Muscle of back (tissue), 11 donors: ENCODE measurements around the gene TRAPPC2L. TPM values are rescaled to one million over a fixed set of nuclear protein-coding genes. Genes with fewer than 3 reads are reported as not detected.
"Not testable (repeated sequence)": the region's sequence is repeated elsewhere in the genome, so short reads cannot be mapped to it uniquely, and the experiment has no call there.

Source experiments
- DNase-seq, 3 donors: peaks; one replicate each; pipeline versions ENCODE4 v3.0.0 to v3.0.0-alpha.2; 2013
- polyA plus RNA-seq, 10 donors: library from polyadenylated mRNA; unstranded; fragments of 120-200 nt; gene quantifications; one replicate each; pipeline ENCODE4 v1.2.1, GENCODE V29; 2013; ENCODE audit not compliant: insufficient read length in 10 of 10

Gene TRAPPC2L
- polyA plus RNA-seq, 10 donors, result 45.8 to 61.5 (median 53.5) TPM

DNA sequence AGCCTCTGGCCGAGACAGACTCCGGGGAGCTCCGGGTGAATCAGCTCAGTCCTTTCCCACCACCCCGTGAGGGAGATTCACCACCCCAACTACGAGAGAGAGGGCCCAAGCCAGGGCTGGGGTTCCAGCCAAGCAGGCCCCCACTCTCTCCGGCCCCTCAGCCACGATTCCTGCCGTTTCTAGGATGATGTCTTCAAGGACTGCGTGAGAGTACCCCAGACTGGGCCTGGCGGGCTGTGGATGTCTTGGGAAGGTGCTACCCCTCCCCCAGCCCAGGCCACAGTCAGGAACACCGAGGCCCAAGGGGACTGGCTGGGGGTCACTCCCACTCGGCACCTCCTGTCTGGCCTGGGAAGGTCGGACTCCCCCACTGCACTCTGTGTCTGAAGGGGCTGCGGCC is 31.1 kb downstream of the TRAPPC2L start:
- DNase-seq, result peak in 1 of 3 donors; percentile 63

DNA sequence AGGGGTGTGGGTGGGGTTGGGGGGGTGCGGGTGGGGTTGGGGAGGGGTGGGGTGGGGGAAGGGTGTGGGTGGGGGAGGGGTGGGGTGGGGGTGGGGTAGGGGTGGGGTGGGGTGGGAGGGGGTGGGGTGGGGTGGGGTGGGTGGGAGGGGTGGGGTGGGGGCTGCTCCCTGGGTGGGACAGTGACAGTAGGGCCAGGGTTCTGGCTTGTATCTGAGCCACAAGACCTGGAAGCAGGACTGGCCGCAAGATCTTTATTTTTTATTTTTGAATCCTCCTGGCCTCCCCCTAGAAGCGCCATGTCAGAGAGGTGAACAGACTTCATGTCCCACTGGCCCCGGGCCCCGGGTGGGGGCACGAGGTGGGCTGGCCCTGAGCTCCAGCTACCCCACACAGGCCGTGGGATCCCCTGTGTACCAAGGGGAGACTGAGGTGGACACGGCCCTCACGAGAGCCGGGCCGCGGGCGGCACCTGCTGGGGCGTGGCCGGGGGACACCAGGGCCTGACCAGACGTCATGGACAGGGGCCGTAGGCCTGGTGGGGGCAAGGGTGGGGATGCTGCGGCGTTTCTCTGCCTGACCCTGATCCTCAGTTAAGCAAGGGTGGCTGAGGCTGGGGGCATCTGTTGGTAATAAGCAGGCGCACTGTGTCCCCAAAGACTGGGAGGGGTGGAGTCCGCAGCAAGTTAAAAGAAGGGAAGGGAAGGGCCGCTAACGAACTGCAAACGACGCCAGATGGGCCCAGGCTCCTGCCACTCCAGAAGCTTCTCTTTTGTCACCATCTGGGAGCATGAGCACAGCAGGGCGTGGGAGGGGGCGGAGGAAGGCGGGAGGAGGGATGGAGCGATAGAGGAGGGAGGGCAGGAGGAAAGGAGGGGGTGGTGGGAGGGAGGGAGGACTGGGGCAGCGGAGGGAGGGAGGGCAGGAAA is 31.8 kb downstream of the TRAPPC2L start:
- peak in 1 of 3 donors; percentile 63 for DNase-seq

DNA sequence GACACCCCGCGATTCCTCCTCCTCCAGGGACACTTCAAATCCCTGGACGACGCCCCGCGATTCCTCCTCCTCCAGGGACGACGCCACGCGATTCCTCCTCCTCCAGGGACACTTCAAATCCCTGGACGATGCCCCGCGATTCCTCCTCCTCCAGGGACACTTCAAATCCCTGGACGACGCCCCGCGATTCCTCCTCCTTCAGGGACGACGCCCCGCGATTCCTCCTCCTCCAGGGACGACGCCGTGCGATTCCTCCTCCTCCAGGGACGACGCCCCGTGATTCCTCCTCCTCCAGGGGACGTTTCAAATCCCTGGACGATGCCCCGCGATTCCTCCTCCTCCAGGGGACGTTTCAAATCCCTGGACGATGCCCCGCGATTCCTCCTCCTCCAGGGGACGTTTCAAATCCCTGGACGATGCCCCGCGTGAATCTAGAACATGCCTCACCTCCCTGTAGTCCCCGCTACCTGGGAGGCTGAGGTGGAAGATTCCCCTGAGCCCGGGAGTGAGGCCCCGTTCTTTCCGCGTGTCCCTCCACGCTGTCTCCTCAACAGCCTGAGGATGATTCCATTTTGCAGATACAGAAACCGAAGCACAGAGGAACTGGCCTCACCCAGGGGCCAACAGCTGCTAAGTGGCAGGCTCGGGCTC is 32.9 kb downstream of the TRAPPC2L start:
- DNase-seq, result not testable (repeated sequence)

DNA sequence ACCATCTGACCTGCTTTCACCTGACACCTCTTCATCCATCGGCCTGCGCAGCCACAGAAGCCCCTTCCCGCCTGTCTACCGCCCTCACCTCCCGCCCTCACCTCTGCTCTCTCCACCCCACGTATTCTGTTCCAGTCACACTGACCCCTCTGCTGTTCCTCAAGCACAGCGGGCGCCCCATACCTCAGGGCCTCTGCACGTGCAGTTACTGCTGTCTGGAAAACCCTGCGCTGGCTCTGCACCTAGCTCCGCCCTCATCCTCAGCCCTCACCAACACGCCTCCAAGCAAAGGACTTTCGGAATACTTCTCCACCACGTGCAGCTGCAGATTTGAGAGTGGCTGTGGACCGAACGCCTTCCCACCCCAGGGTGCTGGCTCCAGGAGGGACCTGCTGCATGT is 34.2 kb downstream of the TRAPPC2L start:
- DNase-seq, result no peak

DNA sequence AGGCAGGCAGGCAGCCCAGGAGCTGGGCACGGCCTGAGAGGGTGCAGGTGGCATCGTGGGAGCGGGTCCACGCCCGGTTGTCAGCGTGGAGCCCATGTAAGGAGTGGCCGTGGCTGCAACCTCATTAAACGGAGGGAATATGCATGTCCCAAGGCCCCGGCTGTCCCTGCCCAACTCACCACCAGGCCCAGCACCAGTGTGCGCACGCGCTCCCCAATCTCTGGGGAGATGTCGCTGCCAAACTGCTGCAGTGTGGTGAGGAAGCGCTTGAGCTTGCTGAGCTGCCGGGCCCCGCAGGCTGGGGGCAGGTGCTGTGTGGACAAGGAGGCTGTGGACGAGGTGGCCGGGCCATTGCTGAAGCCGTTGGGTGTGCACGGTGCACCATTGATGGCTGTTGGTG is 35.1 kb downstream of the TRAPPC2L start:
- no peak for DNase-seq

DNA sequence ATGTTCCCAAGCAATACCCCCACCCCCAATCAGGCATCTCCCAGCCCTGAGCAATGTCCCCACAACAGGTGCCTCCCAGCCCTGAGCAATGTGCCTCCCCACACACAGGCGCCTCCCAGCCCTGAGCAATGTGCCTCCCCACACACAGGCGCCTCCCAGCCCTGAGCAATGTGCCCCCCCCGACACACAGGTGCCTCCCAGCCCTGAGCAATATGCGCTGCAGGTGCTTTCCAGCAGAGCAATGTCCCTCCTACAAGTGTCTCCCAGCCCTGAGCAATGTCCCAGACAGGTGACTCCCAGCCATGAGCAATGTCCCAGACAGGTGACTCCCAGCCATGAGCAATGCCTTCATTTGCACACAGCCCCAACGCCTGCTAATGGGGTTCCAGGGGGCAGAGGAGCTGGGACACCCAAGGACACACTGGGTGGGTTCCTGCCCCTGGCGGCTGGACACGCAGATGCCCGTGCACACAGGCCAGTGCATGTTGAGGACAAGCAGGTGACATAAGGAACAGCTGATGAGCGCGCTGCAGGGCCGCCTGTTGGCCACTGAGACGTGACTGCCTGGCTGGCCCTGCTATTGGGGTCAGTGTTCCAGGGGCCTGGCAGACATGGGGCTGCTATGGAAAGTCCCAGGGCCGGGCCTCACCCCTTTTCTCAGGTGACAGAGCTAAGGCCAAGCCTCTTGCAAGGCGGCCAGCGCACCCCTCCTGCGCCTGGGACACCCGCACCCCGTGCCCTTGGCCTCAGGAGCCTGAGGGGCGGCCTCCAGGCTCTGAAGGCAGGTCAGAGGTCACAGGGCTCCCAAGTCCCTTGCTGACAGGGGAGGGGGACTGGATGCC is 36.4 kb downstream of the TRAPPC2L start:
- peak in 1 of 3 donors; percentile 41 for DNase-seq

DNA sequence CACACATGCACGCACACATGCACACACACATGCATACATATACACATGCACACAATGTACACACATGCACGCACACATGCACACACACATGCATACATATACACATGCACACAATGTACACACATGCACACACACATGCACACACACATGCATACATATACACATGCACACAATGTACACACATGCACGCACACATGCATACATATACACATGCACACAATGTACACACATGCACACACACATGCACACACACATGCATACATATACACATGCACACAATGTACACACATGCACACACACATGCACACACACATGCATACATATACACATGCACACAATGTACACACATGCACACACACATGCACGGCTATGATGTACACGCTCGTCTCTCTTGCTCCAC is 37.3 kb downstream of the TRAPPC2L start:
- DNase-seq, result not testable (repeated sequence)

DNA sequence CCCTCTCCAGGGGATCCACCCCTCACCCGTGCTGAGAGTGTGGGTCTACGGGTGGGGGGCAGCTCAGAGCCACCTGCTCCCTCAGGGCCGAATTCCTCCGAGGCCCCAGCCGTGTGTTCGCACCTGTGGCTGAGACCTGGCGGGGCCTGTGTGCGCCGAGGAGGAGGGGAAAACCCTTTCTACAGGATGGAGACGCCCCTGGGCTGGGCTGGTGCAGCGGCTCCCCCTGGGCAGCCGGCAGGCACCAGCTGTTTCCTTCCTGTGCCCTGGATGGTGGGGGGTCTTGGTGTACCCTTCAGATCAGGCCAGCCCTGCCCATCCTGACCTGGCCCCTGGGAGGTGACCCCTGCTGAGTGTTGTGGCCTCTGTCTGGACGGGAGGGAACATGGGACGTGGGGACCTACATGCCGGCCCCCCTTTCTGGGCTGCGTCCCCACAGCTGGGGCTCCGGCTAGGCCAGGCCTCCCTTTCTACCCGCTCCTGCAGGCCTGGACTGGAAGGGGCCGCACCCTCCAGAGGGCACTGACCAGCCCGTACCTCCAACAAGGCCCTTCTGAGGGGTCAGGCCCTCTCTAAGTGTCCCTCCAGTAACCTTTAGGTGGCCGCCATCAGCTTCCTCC is 37.9 kb downstream of the TRAPPC2L start:
- no peak for DNase-seq

DNA sequence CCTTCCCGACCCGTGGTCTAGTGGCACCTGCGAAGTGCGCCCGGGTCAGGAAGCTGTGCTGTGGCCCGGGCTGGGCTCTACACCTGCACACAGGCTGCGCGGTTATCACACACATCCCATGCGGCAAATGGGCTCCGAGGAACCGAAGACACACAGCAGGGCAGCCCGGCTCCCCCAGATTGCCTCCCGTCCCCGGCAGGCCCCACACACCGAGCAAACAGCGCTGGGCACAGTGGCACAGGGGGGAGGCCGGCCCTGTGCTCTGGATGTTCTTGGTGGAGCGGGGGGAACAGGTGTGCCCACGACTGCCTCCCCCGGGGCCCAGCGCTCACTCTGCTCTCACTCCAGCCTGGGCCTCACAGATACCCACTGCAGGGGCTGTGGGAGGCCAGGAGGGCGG is 38.4 kb downstream of the TRAPPC2L start:
- no peak for DNase-seq

DNA sequence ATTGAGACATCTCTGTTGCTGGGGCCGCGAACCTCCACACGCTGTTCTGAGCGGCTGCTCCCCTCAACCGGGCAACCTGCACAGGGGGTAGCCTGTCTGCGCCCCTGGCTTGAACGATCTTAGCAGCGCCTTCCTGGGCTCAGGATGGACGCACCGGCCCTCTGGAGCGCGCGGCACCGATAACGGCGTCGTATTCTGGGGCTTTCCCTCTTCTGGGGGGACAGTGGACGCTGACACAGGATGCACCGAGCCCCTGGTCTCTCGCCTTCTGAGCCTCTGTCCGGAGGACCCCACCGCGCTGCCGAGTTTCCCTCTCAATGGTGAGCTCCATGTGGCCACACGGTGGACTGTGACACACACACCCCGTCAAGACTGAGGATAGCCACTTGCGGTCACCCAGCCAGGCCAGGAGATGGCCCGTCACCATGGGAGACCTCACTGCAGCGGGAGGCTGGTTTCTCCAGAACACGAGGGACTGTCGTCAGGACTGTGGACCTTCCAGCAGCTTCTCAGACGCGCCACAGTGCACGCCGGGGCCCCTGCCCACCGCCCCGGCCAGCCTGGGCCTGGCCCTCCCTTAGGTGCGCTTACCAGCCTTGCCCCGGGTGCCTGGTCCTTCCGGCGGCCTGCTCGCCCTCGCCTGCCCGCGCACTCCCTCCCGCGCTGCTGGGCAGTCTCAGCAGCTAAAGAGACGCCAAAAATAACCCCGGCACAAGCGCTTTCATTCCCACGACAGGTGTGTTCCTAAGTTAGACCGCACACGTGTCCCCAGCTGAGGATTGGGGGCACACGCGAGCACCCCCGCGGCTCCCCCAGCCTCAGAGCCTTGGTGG is 39.5 kb downstream of the TRAPPC2L start:
- DNase-seq, result peak in 1 of 3 donors; percentile 44

DNA sequence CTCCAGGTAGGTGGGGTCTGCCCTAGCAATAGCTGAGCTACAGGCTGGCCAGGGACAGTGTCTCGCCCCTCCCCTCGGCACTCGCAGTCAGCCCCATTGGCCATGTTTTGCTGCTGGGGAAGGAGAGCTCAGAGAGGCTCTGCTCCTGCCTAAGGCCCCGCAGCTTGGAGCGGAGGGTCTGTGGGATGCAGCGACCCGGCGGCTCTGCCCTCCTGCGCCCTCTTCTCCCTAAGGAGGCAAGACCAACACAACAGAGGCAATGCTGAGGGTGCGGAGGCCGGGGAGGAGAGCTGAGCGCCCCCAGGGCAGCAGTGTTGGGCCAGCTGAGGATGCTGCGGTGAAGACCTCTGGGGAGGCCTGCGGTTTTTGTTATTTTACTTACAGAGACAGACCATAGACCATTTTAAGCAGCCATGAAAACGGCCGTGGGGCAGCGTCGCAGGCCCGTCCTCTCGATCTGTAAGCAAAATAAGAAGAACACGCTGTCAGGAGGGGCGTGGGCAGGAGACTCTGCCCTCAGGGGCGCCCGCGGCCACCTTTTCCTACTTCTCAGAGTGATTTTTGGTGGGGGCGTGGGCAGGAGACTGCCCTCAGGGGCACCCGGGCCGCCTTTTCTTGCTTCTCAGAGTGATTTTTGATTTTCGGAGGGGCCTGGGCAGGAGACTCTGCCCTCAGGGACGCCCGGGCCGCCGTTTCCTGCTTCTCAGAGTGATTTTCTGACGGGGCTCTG is 40.9 kb downstream of the TRAPPC2L start:
- DNase-seq, result no peak

DNA sequence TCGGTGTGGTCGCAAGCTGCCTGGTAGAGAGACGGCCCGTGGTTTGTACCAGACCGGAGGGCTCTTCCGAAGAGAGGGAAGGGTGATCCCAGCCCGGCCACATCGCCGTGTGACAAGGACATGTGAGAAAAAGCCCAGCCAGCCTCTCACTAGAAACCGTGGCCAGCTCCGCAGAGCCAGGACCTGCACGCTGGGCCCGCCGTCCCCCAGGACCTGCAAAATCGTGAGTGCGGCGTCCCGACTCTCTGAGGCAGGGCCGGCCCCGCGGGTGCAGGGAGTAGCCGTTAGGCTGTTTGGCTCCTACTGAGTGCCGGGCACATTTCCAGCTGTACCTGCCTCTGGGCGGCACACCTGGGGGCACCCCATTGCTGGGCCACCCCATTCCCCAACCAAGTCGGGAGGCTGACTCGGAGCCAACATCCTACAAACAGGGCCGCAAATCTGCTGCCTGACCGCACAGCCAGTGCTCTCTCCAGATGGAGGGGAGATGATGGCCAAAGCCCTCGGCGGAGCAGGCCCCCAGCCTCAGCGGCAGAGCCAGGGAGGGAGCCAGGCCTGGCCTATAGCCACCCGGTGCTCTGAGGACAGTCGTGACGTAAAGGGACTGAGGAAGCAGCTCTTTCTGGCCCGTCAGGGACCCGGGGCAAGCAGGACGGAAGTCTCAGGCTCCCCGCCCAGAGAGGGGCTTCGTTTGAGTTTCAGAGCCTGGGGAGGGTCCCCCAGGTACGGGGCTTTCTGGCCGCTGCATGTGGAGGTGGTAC is 43.2 kb downstream of the TRAPPC2L start:
- no peak for DNase-seq

DNA sequence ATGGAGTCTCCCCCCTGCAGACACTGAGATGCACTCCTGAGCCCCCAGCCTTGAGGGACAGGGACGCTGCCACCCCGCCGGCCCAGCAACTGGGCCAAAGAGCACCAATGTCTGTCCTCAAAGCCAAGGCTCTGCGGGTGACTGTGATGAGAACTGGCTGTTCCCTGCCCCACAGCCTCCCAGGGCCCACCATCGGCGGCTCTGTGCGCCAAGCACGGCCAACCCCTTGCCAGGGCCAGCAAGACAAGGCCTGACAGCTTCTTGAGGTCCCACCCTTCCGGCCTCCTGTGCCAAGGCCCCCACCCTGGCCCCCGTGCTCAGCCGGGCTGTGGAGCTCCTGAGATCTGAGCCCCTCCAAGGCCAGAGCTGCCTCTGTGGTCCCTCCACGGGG is 43.7 kb downstream of the TRAPPC2L start:
- DNase-seq, result no peak

DNA sequence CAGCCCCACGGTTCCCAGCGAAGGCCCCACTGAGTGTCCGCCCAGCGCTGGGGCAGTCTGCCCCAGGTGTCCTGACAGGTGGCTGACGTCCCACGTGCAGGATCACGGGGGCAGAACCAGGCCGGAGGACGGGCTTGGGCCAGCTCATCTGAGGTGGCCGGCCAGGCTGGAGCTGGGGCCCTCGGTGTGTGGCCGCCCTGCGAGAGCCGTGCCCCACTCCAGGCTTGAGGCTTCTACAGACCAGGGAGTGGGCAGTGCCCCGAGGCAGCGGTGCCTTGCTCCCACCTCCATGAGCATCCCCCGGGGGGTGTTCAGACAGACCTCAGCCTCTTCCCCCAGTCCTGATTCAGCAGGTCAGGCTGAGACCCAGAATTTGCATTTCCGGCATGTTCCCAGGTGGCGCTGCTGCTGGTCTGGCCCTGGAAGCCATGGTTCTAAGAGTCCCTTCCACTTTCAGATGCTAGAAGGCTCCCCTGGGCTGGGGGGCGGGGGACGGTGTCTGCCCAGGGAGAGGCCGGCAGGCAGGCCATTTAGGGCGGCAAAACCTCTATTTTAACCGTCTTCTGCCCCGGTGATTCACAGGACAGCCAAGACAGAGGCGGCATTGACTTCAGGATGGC is 44.9 kb downstream of the TRAPPC2L start:
- no peak for DNase-seq

DNA sequence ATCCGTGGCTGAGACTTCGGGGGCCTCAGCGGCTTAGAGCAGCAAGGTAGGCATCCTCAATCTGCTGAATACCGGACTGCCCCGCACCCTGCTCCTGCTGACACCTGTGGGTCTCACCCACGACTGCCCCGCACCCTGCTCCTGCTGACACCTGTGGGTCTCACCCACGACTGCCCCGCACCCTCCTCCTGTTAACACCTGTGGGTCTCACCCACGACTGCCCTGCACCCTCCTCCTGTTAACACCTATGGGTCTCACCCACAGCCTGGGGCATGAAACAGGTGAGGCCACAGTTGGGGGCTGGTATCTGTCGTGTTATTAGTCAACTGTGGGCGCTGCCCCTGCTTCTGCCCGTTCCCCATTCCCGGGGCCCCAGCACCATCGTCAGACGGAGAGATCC is 45.8 kb downstream of the TRAPPC2L start:
- DNase-seq, result no peak

DNA sequence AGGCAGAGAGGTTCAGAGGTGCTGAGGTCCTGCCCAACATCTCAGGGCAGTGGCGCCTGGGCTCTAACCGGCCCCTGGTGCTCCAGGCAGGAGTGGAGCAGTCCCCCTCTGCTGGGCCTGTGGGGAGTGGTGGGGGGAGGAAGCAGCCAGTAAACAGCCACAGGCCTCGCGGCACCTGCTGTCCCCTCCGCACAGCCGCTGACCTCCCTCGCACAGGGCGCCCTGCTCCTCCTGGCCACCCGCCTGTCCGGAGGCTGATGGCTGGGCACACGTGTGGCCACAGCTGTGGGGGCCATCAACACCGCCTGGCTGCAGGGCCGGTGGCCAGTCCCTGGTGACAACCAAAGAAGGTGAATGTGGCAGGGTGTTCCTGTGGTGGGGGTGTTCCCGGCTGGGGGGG is 46.3 kb downstream of the TRAPPC2L start:
- peak; percentile 48 to 52 (median 51) for DNase-seq

DNA sequence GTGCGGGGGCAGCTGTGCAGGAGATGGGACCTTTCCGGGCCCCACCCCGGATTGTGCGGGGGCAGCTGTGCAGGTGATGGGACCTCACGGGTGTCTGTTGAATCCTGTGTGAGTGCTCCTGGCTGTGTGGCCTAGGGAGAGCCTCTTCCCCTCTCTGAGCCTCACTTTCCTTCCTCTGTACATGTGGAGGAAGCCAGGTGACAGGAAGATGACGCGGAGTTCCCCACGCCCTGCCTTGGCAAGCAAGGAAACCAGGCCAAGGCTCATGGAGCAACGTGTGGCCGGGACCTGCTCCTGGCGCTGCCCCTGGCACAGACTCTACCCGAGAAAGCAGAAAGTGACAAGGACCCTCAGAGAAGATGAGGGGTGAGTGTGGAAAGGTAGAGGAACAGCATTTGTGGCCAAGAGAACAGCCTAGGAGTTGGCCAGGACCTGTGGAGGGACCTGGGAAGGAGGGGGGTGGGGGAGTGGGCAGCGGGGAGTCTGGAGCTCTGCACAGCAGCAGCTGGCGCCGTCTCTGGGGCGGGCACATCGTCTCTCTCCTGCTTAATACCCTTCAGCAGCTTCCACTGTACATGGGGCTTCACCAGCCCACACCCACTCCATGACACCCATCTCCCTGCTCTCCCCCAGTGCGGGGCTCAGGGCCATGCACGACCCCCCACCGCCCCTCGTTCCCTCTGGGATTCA is 47.9 kb downstream of the TRAPPC2L start:
- DNase-seq, result no peak

DNA sequence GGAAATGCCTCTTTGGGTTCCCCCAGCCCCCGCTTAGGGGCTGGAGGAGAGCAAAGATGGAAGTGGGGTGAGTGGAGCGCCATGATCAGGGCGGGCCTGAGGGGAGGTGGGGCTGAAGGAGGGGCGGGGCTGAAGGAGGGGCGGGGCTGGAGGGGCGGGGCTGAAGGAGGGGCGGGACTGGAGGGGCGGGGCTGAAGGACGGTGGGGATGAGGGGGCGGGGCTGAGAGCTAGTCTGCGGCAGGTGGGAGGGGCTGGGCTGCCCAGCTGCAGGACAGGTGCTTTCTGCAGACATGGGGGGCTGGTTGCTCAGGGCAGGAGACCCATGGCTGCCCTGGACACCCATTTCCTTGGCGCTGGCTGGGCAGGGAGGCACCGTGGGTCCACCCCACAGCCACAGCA is 48.6 kb downstream of the TRAPPC2L start:
- DNase-seq, result no peak
